HCT116 (cell line): ENCODE measurements around the gene SUSD4.
"Not testable (repeated sequence)": the region's sequence is repeated elsewhere in the genome, so short reads cannot be mapped to it uniquely, and the experiment has no call there.

Experiments
- CTCF ChIP-seq, 3 experiments: fragments of 200-600 bp in 1 of 3; sonication (generic) in 1 of 3; IDR thresholded peaks in 2 of 3; conservative IDR thresholded peaks in 1 of 3; 2 replicates each; pipeline ENCODE4 v1.5.1; 2012 to 2017; ENCODE audit warnings: low read depth in 2 of 3, low read length in 2 of 3, antibody characterized with exemption in 1 of 3, borderline replicate concordance in 1 of 3, control low read depth in 1 of 3, mild to moderate bottlenecking in 1 of 3, mixed read lengths in 1 of 3, mixed run types in 1 of 3, moderate library complexity in 1 of 3; ENCODE audit not compliant: insufficient read depth in 1 of 3
- EZH2 ChIP-seq: fragments of 200-600 bp; sonication (generic); IDR thresholded peaks from 2 replicates; pipeline ENCODE4 v1.6.1; 2017; ENCODE audit warnings: antibody characterized with exemption, mixed run types
- MAX ChIP-seq: IDR thresholded peaks from 2 replicates; pipeline ENCODE4 v1.6.1; 2012
- POLR2A ChIP-seq: IDR thresholded peaks from 2 replicates; pipeline ENCODE4 v1.7.0; 2011; ENCODE audit warnings: borderline replicate concordance; ENCODE audit not compliant: insufficient read depth, insufficient read length; ENCODE audit errors: extremely low read depth
- ZBTB33 ChIP-seq: IDR thresholded peaks from 2 replicates; pipeline ENCODE4 v1.6.1; 2011; ENCODE audit warnings: mild to moderate bottlenecking, low read length, moderate library complexity; ENCODE audit not compliant: insufficient replicate concordance; ENCODE audit errors: extremely low read depth

- not testable (repeated sequence) for TF ChIP-seq POLR2A; CTCF (IDR thresholded peaks at IDR 0.05 in 2 of 3, conservative IDR thresholded peaks at IDR 0.05 in 1 of 3; ENCODE audit: borderline replicate concordance in 1 of 3, insufficient read depth in 1 of 3, low read depth in 2 of 3, low read length in 2 of 3); MAX; ZBTB33; EZH2
Measured at GRCh38 chr1:223283697-223284096, 80.3 kb downstream of the SUSD4 start.
